SKM-1 treated with dmso at 0.1 percent for 144 hours (cell line): Measurements from ENCODE around the gene BMP5.

Experiments used
- DNase-seq: peaks from one replicate; lab custom pipeline; 2025; ENCODE audit not compliant: unreplicated experiment; lab: John Stamatoyannopoulos, UW

BMP5 gene

GRCh38 chr6:55818482-55818881 is 56.9 kb downstream of the BMP5 start:
- no peak for DNase-seq

DNA sequence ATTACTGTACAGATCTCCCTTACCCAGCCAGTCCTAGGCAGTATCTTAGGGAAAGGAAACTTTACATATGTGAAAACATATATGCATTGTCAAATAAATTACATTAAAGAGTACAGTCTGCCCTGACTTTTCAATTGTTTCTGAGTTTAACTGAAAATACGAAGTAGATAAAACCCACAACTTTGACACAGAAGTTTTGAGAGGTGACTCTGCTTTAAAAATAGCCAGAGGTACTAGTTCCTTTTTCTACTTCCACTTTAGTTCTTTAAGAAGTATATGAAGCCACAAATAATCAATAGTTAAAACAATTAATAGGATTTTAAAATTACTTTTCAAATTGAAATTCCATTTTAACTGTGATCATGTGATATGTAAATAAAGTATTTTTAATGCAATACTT is 62.9 kb downstream of the BMP5 start:
- DNase-seq = no peak

DNA sequence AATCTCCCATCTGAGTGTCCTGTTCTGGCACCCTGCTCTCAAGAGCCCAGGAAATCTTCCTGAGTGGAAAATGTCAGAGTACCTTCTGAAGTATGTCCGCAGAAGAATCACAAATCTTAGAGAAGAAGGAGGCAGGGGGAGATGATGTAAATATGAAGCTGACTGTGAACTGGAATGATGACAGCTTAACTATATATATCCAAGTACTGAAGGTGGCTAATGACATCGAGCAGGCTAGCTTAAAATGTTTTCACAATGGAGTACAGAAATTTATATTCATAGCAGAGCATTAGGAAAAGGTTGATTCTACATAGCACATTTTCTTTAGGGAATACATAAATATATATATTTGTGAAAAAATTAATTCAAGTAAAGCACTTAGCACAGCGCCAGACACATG is 64.3 kb downstream of the BMP5 start:
- DNase-seq = no peak

- no peak for DNase-seq
Measured at GRCh38 chr6:55802259-55802658, 73.1 kb downstream of the BMP5 start.

DNA sequence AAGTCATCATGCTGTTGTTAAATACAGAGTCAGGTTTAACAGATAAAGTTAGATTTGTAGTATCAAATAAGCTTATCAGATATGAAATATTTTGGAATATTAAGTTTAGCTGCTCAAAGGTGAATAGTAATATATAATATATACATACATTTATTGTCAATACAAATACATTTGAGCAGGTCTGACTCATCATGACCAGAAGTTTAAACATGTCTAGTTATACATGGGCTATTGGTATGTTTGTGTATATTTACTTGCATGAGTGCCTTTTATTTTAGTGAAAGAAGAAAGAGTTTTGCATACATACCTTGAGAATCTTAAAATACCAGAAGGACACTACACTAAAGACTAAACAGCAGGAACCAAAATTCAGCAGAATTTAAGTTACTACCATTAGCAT is 76.8 kb downstream of the BMP5 start:
- no peak for DNase-seq

- DNase-seq = no peak
Measured at GRCh38 chr6:55794136-55794812, 81.1 kb downstream of the BMP5 start.

- DNase-seq = no peak
Measured at GRCh38 chr6:55785273-55785672, 90.1 kb downstream of the BMP5 start.

DNA sequence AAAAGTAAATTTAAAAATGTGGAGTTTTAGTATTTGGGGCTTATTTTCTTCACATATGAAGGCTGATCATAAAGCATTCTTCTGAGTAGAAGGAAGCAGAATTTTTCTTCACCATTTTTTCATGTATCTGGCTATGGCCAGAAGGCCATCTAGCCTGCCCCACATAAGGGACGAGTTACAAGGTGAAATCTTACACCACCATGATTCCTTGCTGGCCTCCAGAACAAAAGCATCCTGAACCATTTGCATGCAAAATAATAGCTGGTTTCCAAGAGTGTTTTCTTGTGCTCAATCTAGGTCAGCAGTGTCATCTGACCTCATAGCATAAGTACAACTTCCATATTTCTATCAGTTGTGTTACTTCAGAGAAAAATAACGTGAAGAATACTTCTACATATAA is 93.1 kb downstream of the BMP5 start:
- no peak for DNase-seq

DNA sequence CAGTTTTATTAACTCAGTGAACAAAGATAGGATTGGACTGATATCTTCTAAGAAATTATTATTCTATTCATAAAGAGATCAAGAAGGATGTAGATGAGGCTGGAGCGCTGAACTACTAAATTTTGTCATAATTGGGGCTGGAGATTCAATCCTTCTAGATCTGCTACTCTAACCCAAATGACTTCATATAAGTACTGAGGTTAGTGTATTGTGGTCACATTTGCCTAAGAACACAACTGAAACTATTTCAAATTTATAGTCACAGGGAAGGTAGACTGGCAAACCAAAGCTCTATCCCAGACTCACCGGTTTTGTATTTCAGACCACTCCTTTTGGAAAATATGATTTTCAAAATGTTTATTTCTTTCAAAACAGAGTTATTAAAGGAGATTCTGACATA is 96.7 kb downstream of the BMP5 start:
- no peak for DNase-seq

DNA sequence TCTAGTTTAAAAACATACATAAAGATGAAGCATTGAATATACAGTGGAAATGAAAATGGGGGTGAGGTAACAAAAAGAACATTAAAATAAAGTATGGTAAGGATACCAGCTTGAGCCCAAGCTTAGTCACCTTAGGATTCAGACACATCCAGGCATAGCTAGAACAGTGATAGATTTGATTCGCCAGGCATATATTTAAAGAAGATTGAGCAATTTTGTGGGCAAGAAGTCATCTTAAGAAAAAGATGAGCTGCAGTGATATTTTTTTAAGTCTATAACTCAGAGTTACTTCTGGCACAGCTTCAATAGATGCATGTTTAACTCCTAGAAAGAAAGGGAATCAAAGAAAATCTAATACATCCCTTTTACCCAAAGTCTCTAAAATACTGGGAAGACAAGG is 97.9 kb downstream of the BMP5 start:
- DNase-seq = no peak

DNA sequence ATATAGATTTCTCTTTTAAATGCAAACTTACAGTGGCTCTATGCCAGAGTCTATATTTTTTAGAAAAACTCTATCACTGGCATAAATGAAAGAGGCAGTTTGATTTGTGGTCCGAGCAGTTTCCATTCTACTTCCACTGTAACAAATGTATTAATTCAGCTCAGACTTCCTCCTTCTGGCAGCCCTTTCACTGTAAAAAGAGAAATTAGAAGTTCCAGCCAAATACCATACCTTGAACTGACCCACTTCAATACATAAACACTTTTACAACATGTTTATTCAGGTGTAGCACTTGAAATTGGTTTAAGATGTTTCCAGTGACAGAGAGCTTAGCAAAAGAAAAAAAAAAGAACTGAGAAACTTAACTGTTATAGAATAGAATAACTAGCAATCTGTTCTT is 99.3 kb downstream of the BMP5 start:
- DNase-seq = no peak

DNA sequence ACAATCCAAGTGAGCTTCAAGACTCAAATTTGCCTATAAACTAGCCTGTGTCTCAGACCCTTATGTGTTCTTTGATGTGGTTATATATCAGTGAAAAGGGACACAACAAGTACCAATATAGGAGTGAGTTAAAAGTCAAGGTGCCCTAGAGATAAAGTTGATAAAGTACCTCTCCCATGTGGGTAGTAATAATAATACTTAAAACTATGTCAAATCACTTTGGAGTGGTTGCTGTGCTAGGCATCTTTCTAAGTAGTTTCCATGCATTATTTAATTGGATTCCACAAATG is 100.4 kb downstream of the BMP5 start:
- no peak for DNase-seq

- no peak for DNase-seq
Measured at GRCh38 chr6:55774286-55775028, 100.9 kb downstream of the BMP5 start.

GRCh38 chr6:55773620-55774216 is 101.7 kb downstream of the BMP5 start:
- DNase-seq = no peak

DNA sequence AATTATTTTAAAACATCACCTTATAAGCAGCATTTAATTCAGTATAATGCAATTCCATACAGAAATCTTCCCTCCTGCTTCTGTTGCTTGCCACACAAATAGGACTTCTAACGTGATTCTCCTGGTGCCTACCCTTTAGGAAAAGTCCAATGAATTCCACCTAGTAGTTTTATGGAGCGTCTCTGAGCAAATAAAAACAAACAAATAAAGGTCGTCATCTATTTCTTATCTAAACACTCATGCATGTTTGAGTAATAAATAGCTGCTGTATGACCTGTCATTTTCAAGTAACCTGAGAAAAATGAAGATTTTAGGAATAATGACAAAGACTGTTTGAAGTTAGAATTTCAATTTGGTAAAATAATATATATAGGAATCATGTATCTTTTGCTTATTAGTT is 102.7 kb downstream of the BMP5 start:
- DNase-seq = no peak

DNA sequence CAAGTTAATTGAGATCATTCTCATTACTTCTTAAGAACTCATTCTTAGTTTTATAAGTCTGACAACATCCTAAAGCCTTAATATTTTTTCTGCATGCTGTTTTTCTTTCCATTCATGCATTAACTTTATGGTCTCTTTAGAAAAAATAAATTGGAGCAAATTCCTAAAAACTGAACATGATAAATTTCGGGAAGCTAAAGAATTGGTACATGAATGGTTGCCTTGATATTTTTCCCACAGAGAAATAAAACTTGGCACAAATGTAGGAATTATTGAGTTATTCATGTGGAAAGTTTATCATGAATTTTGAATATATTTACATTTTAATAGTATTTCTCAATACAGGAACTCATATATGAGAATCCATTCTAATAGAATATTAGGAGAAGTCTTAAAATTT is 115.9 kb downstream of the BMP5 start:
- no peak for DNase-seq

- DNase-seq = no peak
Measured at GRCh38 chr6:55758156-55758937, 117.0 kb downstream of the BMP5 start.

- no peak for DNase-seq
Measured at GRCh38 chr6:55756531-55757031, 118.8 kb downstream of the BMP5 start.

- DNase-seq = no peak
Measured at GRCh38 chr6:55748880-55749279, 126.5 kb downstream of the BMP5 start.

DNA sequence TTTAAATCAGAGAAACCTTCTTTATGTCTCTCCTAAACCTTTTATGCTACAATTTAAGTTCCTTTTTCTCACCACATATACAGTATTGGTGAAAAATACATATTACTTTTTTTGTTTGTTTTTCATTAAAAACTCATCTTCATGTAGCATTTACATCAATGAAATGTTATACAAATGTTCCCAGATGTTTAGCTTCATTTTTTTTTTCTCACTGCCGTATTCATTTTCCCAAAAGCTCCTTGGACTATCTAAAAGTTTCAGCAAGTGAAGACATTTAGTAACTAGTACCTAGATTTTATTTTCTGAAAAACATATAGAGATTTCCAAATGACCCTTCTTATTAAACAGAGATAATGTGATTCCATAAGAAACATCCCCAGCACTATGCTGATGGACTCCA is 128.9 kb downstream of the BMP5 start:
- no peak for DNase-seq

GRCh38 chr6:55734256-55734655 is 141.1 kb downstream of the BMP5 start:
- no peak for DNase-seq

DNA sequence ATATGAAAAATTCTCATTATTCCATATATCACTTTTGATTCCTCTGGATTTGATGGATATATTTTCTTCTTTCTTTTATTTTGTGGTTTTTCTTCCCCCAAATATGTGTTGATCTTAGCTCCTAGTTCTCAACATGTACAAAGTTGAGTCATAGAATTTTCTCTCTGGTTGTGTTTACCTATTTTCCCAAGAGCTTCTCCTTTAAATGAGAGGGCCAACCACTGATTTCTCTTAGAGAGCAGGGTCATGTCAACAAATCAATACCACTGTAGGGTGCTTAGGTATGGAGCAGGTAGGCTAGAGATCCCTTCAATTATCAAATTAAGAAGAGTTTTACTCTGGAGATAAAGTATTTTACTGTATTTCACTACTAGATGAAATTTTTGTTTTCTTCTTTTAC is 145.7 kb downstream of the BMP5 start:
- DNase-seq = no peak
